Urinary bladder (tissue), 4 donors: ENCODE data around the gene ADGRE3. TPM values are rescaled to one million over a fixed set of nuclear protein-coding genes. Genes with fewer than 3 reads are reported as not detected.

Experiments
- DNase-seq: peaks from one replicate; pipeline ENCODE4 v3.0.0-alpha.2; 2015; ENCODE audit errors: extremely low spot score
- H3K27ac ChIP-seq: one replicate; pipeline ENCODE4 v1.5.1; 2013; ENCODE audit warnings: low read depth, mild to moderate bottlenecking, moderate library complexity
- H3K36me3 ChIP-seq: one replicate; pipeline ENCODE4 v1.6.1; 2013; ENCODE audit warnings: mild to moderate bottlenecking, moderate library complexity; ENCODE audit not compliant: insufficient read depth
- H3K4me1 ChIP-seq: one replicate; pipeline ENCODE4 v1.6.1; 2013; ENCODE audit warnings: mild to moderate bottlenecking, moderate library complexity; ENCODE audit not compliant: insufficient read depth
- H3K4me3 ChIP-seq: one replicate; pipeline ENCODE4 v1.5.1; 2013; ENCODE audit warnings: low read depth, low read length
- WGBS: extraction: QIAGEN DNeasy Blood & Tissue Kit; methylation state at CpG from one replicate; pipeline ENCODE4 v1.1.7; 2013; 5-methylcytosine and 5-hydroxymethylcytosine counted together
- polyA plus RNA-seq: library from polyadenylated mRNA; stranded (reverse); fragments of 200-250 nt; gene quantifications from one replicate; pipeline ENCODE4 v1.2.3, GENCODE V29; 2013
- total RNA-seq: library from RNA; depleted of rRNA; stranded (reverse); fragments of >200 nt; gene quantifications from one replicate; pipeline ENCODE4 v1.2.3, GENCODE V29; 2014
- donor health status: healthy with polysubstance abuse.
- donor health status: healthy.

The ADGRE3 gene
- total and polyA plus RNA-seq, 2 donors = 0.16 TPM; not detected in 1

GRCh38 chr19:14683439-14683838, 8.8 kb upstream of the ADGRE3 start:
- 49% methylated on average over 3 of the region's 3 CpGs for WGBS
- DNase-seq = no peak
- no peak overlapping the region for H3K27ac ChIP-seq
- H3K4me1 ChIP-seq = no peaks in the 10 kb centered on the region
- no peak overlapping the region for H3K4me3 ChIP-seq
- H3K36me3 ChIP-seq = no peaks in the 10 kb centered on the region

- H3K36me3 ChIP-seq = no peaks in the 10 kb centered on the region
- H3K4me3 ChIP-seq = no peak overlapping the region
- H3K4me1 ChIP-seq = no peaks in the 10 kb centered on the region
- no peak for DNase-seq
- WGBS = 81% methylated on average over 2 of the region's 2 CpGs
- H3K27ac ChIP-seq = no peak overlapping the region
Observed at GRCh38 chr19:14682084-14682483, 7.4 kb upstream of the ADGRE3 start.

GRCh38 chr19:14678199-14678598, 3.6 kb upstream of the ADGRE3 start:
- H3K36me3 ChIP-seq = no peaks in the 10 kb centered on the region
- no peak for DNase-seq
- H3K4me1 ChIP-seq = no peaks in the 10 kb centered on the region
- no peak overlapping the region for H3K4me3 ChIP-seq
- 79% methylated on average over 9 of the region's 9 CpGs for WGBS
- no peak overlapping the region for H3K27ac ChIP-seq

- H3K4me1 ChIP-seq = no peaks in the 10 kb centered on the region
- H3K36me3 ChIP-seq = no peaks in the 10 kb centered on the region
- H3K4me3 ChIP-seq = no peak overlapping the region
- 88% methylated on average over 6 of the region's 6 CpGs for WGBS
- H3K27ac ChIP-seq = no peak overlapping the region
- no peak for DNase-seq
Observed at GRCh38 chr19:14677464-14677863, 2.8 kb upstream of the ADGRE3 start.

GRCh38 chr19:14676762-14677161, 2.1 kb upstream of the ADGRE3 start:
- WGBS = 85% methylated on average over 10 of the region's 10 CpGs
- Histone ChIP-seq H3K4me1 (no peaks in the 10 kb centered on the region), H3K36me3 (no peaks in the 10 kb centered on the region), H3K27ac (no peak overlapping the region), H3K4me3 (no peak overlapping the region)
- no peak for DNase-seq

- Histone ChIP-seq H3K27ac (no peak overlapping the region), H3K36me3 (no peaks in the 10 kb centered on the region), H3K4me1 (no peaks in the 10 kb centered on the region), H3K4me3 (no peak overlapping the region)
- WGBS = 74% methylated on average over 1 of the region's 1 CpG
- no peak for DNase-seq
Observed at GRCh38 chr19:14673088-14673487, 1.6 kb downstream of the ADGRE3 start.

GRCh38 chr19:14672188-14672872, 2.3 kb downstream of the ADGRE3 start:
- WGBS = 82% methylated on average over 3 of the region's 3 CpGs

GRCh38 chr19:14670408-14670807, 4.2 kb downstream of the ADGRE3 start:
- DNase-seq = no peak
- 70% methylated on average over 2 of the region's 2 CpGs for WGBS

More at GRCh38 chr19:14672188-14672872, 2.3 kb downstream of the ADGRE3 start:
- no peak for DNase-seq
- Histone ChIP-seq H3K4me3 (no peak overlapping the region), H3K36me3 (no peaks in the 10 kb centered on the region), H3K27ac (no peak overlapping the region), H3K4me1 (no peaks in the 10 kb centered on the region)

GRCh38 chr19:14669940-14670339, 4.7 kb downstream of the ADGRE3 start:
- H3K4me1 ChIP-seq = no peaks in the 10 kb centered on the region
- no peak for DNase-seq
- no peaks in the 10 kb centered on the region for H3K36me3 ChIP-seq
- H3K27ac ChIP-seq = no peak overlapping the region
- H3K4me3 ChIP-seq = no peak overlapping the region
- WGBS = 80% methylated on average over 3 of the region's 3 CpGs

More at GRCh38 chr19:14670408-14670807, 4.2 kb downstream of the ADGRE3 start:
- Histone ChIP-seq H3K27ac (no peak overlapping the region), H3K4me1 (no peaks in the 10 kb centered on the region), H3K36me3 (no peaks in the 10 kb centered on the region), H3K4me3 (no peak overlapping the region)

- no peak overlapping the region for H3K27ac ChIP-seq
- DNase-seq = no peak
- H3K4me1 ChIP-seq = no peaks in the 10 kb centered on the region
- 76% methylated on average over 12 of the region's 12 CpGs for WGBS
- no peaks in the 10 kb centered on the region for H3K36me3 ChIP-seq
- H3K4me3 ChIP-seq = no peak overlapping the region
Observed at GRCh38 chr19:14661372-14661924, 13.2 kb downstream of the ADGRE3 start.

GRCh38 chr19:14659874-14660489, 14.7 kb downstream of the ADGRE3 start:
- DNase-seq = no peak
- 64% methylated on average over 6 of the region's 6 CpGs for WGBS
- H3K36me3 ChIP-seq = no peaks in the 10 kb centered on the region
- H3K4me1 ChIP-seq = no peaks in the 10 kb centered on the region
- no peak overlapping the region for H3K4me3 ChIP-seq
- no peak overlapping the region for H3K27ac ChIP-seq

- 74% methylated on average over 11 of the region's 11 CpGs for WGBS
- no peak overlapping the region for H3K27ac ChIP-seq
- H3K4me3 ChIP-seq = no peak overlapping the region
- no peaks in the 10 kb centered on the region for H3K36me3 ChIP-seq
- no peaks in the 10 kb centered on the region for H3K4me1 ChIP-seq
- DNase-seq = no peak
Observed at GRCh38 chr19:14655726-14656125, 18.9 kb downstream of the ADGRE3 start.

GRCh38 chr19:14654786-14655560, 19.7 kb downstream of the ADGRE3 start:
- DNase-seq = no peak
- 70% methylated on average over 7 of the region's 7 CpGs for WGBS
- Histone ChIP-seq H3K27ac (no peak overlapping the region), H3K4me1 (no peaks in the 10 kb centered on the region), H3K36me3 (no peaks in the 10 kb centered on the region), H3K4me3 (no peak overlapping the region)
